PC-3 (cell line): ENCODE data around the gene MFSD6L. TPM values are rescaled to one million over a fixed set of nuclear protein-coding genes. Genes with fewer than 3 reads are reported as not detected.

Source experiments
- ATAC-seq: fragments of 200-7000 bp; cut with Tn5 transposase; 2 replicates; pipeline ENCODE4 v1.9.1; 2020; ENCODE audit warnings: mild to moderate bottlenecking, moderate library complexity
- BruUV-seq: library from RNA; stranded (reverse); fragments of 400-500 nt; replicated peaks from 2 replicates; lab custom pipeline; 2021; lab: Mats Ljungman, UMichigan
- CTCF ChIA-PET: fragments of 300-600 bp; sonication (Branson Sonifier 250); formaldehyde crosslinking; loops from one replicate; lab custom pipeline; 2022; ENCODE audit warnings: antibody characterized with exemption; lab: Charles Lee
- POLR2A ChIA-PET: fragments of 300-600 bp; sonication (Branson Sonifier 250); formaldehyde crosslinking; loops from one replicate; lab custom pipeline; 2022; ENCODE audit warnings: antibody characterized with exemption; ENCODE audit not compliant: unreplicated experiment; lab: Charles Lee
- DNase-seq: peaks from one replicate; pipeline ENCODE4 v3.0.0-alpha.2; 2015
- H2AFZ ChIP-seq: fragments of 300-600 bp; sonication (generic); 2 replicates; pipeline ENCODE4 v1.6.0; 2016; ENCODE audit warnings: antibody characterized with exemption, low read length
- H3F3A ChIP-seq: fragments of 300-600 bp; sonication (generic); one replicate; pipeline ENCODE4 v1.6.0; 2017; ENCODE audit warnings: antibody characterized with exemption, low read length, control low read depth, mild to moderate bottlenecking; ENCODE audit not compliant: unreplicated experiment
- H3K27ac ChIP-seq: fragments of 300-600 bp; sonication (generic); 2 replicates; pipeline ENCODE4 v1.5.1; 2016; ENCODE audit warnings: mild to moderate bottlenecking, low read length
- H3K27me3 ChIP-seq: fragments of 300-600 bp; sonication (generic); 2 replicates; pipeline ENCODE4 v1.6.1; 2016; ENCODE audit warnings: low read length, mixed read lengths
- H3K36me3 ChIP-seq: fragments of 300-600 bp; sonication (generic); 2 replicates; pipeline ENCODE4 v1.6.1; 2016; ENCODE audit warnings: low read depth, mixed run types, low read length, mixed read lengths
- H3K4me1 ChIP-seq: fragments of 300-600 bp; sonication (generic); 2 replicates; pipeline ENCODE4 v1.5.1; 2016; ENCODE audit warnings: low read length; ENCODE audit not compliant: insufficient read depth
- H3K4me2 ChIP-seq: fragments of 300-600 bp; sonication (generic); 2 replicates; pipeline ENCODE4 v1.6.0; 2016; ENCODE audit warnings: low read length
- H3K4me3 ChIP-seq: fragments of 300-600 bp; sonication (generic); 2 replicates; pipeline ENCODE4 v1.5.1; 2016; ENCODE audit warnings: mild to moderate bottlenecking, low read length, mixed read lengths
- H3K79me2 ChIP-seq: fragments of 300-600 bp; sonication (generic); 2 replicates; pipeline ENCODE4 v1.6.1; 2017; ENCODE audit warnings: low read length, mixed read lengths
- H3K9ac ChIP-seq: fragments of 300-600 bp; sonication (generic); 2 replicates; pipeline ENCODE4 v1.6.0; 2016; ENCODE audit warnings: mild to moderate bottlenecking, low read length
- H3K9me2 ChIP-seq: fragments of 300-600 bp; sonication (generic); replicated peaks from 2 replicates; pipeline ENCODE4 v1.6.1; 2016; ENCODE audit warnings: mixed run types, low read length, mixed read lengths
- H3K9me3 ChIP-seq: fragments of 300-600 bp; sonication (generic); 2 replicates; pipeline ENCODE4 v1.6.1; 2016; ENCODE audit warnings: low read length, mixed read lengths
- H4K20me1 ChIP-seq: fragments of 300-600 bp; sonication (generic); 2 replicates; pipeline ENCODE4 v1.6.1; 2016; ENCODE audit warnings: low read length, mixed read lengths
- EZH2 ChIP-seq: fragments of 300-600 bp; sonication (generic); IDR thresholded peaks from one replicate; pipeline ENCODE4 v1.6.1; 2017; ENCODE audit warnings: antibody characterized with exemption, mild to moderate bottlenecking, low read length; ENCODE audit not compliant: unreplicated experiment
- EZH2phosphoT487 ChIP-seq: fragments of 300-600 bp; sonication (generic); IDR thresholded peaks from 2 replicates; pipeline ENCODE4 v1.6.1; 2018; ENCODE audit warnings: mild to moderate bottlenecking, antibody characterized with exemption, low read length, borderline replicate concordance
- intact Hi-C: fragments of 100-400 bp; cut with micrococcal nuclease; formaldehyde crosslinking; loops from 2 replicates; pipeline ENCODE4 v1.9.0; 2023
- total RNA-seq: library from RNA; depleted of rRNA; stranded (reverse); fragments of >200 nt; gene quantifications from 2 replicates; pipeline ENCODE4 v1.2.3, GENCODE V29; 2014
- TF ChIP-seq, protein P1 (sequence below): fragments of 300-600 bp; sonication (generic); conservative IDR thresholded peaks from 2 replicates; pipeline ENCODE4 v1.5.1; 2017; ENCODE audit warnings: antibody characterized with exemption, low read depth, mild to moderate bottlenecking, low read length

The MFSD6L gene
- total RNA-seq, 1 experiment from 2014 or later, result 0.07 TPM

DNA sequence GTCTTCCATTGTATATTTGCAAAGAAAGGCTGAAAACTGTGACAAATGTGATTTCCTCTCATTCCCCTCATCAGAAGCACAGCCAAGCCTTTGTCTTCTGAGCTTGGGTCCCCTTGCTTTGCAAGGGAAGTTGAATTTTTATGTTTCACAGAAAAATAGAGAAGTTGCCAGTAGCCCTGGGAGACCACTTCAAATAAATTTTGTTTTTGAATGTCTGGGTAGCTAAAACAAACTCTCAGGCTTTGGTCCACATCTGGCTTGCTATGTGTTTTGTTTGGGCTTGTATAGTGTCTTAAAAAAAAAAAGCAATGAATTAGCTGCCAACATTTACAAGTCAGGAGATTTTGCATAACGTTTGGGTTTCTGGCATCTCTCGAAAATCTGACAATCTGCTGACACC lies 44.2 kb upstream of the MFSD6L start:
- no peaks in the 10 kb centered on the region for H3K4me1 ChIP-seq
- no peaks in the 10 kb centered on the region for H4K20me1 ChIP-seq
- H3K9me2 ChIP-seq, result no peaks in the 10 kb centered on the region
- H3K4me3 ChIP-seq, result no peak overlapping the region
- no peak overlapping the region for H3K9ac ChIP-seq
- no peaks in the 10 kb centered on the region for H3K36me3 ChIP-seq
- intact Hi-C loops, result no loop called here
- CTCF ChIA-PET, result interaction anchor here (0.6 kb wide), 1 partner anchor 75 kb away, joined by 3 read pairs; no protein-coding TSS in a partner anchor
- no TSS peak for BruUV-seq
- no peaks in the 10 kb centered on the region for H3K9me3 ChIP-seq
- H2AFZ ChIP-seq, result no peak overlapping the region
- no peak for DNase-seq
- H3K4me2 ChIP-seq, result no peak overlapping the region
- no peaks in the 10 kb centered on the region for H3K79me2 ChIP-seq
- no peak overlapping the region for H3K27ac ChIP-seq
- POLR2A ChIA-PET, result no interaction called here
- H3K27me3 ChIP-seq, result peaks cover 11% of the 10 kb centered on the region; the same call in 1 of the 2 replicates
- TF ChIP-seq EZH2, result no peak
- TF ChIP-seq, protein P1, sequence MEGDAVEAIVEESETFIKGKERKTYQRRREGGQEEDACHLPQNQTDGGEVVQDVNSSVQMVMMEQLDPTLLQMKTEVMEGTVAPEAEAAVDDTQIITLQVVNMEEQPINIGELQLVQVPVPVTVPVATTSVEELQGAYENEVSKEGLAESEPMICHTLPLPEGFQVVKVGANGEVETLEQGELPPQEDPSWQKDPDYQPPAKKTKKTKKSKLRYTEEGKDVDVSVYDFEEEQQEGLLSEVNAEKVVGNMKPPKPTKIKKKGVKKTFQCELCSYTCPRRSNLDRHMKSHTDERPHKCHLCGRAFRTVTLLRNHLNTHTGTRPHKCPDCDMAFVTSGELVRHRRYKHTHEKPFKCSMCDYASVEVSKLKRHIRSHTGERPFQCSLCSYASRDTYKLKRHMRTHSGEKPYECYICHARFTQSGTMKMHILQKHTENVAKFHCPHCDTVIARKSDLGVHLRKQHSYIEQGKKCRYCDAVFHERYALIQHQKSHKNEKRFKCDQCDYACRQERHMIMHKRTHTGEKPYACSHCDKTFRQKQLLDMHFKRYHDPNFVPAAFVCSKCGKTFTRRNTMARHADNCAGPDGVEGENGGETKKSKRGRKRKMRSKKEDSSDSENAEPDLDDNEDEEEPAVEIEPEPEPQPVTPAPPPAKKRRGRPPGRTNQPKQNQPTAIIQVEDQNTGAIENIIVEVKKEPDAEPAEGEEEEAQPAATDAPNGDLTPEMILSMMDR, result no peak
- TF ChIP-seq EZH2phosphoT487, result no peak
- no peaks in the 10 kb centered on the region for H3F3A ChIP-seq
- ATAC-seq, result no peak

DNA sequence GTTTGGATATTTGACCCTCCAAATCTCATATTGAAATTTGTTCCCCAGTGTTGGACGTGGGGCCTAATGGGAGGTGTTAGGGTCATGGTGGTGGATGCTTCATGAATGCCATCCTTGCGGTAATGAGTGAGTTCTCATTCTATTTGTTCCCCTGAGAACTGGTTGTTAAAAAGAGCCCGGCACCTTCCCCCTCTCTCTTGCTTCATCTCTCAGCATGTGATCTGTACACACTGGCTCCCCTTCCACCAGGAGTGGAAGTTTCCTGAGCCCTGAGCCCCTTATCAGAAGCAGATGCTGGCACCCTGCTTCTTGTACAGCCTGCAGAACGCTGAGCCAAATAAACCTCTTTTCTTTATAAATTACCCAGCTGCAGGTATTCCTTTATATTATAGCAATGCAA lies 42.7 kb upstream of the MFSD6L start:
- Histone ChIP-seq H3K4me1 (no peaks in the 10 kb centered on the region), H2AFZ (no peak overlapping the region), H3K9me2 (no peaks in the 10 kb centered on the region), H3K4me2 (no peak overlapping the region), H3K9me3 (no peaks in the 10 kb centered on the region), H3F3A (no peaks in the 10 kb centered on the region), H3K27ac (no peak overlapping the region), H3K27me3 (peaks cover 11% of the 10 kb centered on the region; the same call in 1 of the 2 replicates), H3K79me2 (no peaks in the 10 kb centered on the region), H3K4me3 (no peak overlapping the region), H4K20me1 (no peaks in the 10 kb centered on the region), H3K36me3 (no peaks in the 10 kb centered on the region), H3K9ac (no peak overlapping the region)
- ChIA-PET POLR2A (no interaction called here), CTCF (no interaction called here)
- BruUV-seq, result no TSS peak
- ATAC-seq, result no peak
- intact Hi-C loops, result no loop called here
- no peak for DNase-seq
- TF ChIP-seq EZH2phosphoT487 (no peak), EZH2 (no peak)
- TF ChIP-seq, protein P1, result no peak

DNA sequence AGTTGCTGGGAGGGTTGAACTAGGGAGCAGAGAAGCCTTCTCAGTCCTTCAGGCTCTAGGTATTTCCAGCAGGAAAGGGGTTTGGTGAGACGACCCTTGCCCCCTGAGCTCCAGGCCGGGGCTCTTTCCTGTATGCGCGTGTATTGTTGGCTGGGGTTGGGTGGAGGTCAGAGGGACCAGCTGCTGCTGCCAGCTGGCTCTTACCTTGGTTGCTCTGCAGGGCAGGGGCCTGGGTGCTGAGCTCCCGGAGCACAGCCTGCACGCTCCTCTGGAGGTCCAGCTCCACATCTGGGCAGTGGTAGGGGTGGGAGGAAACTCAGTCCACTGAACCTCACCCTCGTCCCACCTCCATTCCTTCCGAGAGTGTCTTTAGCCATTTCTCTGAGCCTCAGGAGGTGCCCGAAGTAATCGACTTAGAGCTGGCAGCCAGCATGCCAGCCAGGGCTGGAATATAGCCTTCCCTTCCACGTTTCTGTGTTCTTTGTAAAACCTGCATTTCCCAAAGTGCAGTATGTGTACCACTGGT lies 40.3 kb upstream of the MFSD6L start:
- Histone ChIP-seq H3F3A (no peaks in the 10 kb centered on the region), H3K79me2 (no peaks in the 10 kb centered on the region), H2AFZ (no peak overlapping the region), H3K9me2 (no peaks in the 10 kb centered on the region), H3K4me1 (no peaks in the 10 kb centered on the region), H3K27me3 (peaks cover 11% of the 10 kb centered on the region; the same call in 1 of the 2 replicates), H3K27ac (no peak overlapping the region), H3K9me3 (no peaks in the 10 kb centered on the region), H4K20me1 (no peaks in the 10 kb centered on the region), H3K9ac (no peak overlapping the region), H3K4me3 (no peak overlapping the region), H3K4me2 (no peak overlapping the region), H3K36me3 (no peaks in the 10 kb centered on the region)
- ATAC-seq (no peak), DNase-seq (no peak)
- intact Hi-C loops, result no loop called here
- ChIA-PET POLR2A (no interaction called here), CTCF (no interaction called here)
- no peak for TF ChIP-seq EZH2phosphoT487
- TF ChIP-seq, protein P1, result no peak
- TF ChIP-seq EZH2, result no peak
- BruUV-seq, result no TSS peak
